Neural progenitor cell (in vitro differentiated cells): Measurements from ENCODE around the gene MDM4.

Source experiments
- EZH2 ChIP-seq: fragments of 200-600 bp; sonication (generic); IDR thresholded peaks from 2 replicates; pipeline ENCODE4 v1.6.1; 2017; ENCODE audit warnings: antibody characterized with exemption, mild to moderate bottlenecking, moderate library complexity
- EZH2phosphoT487 ChIP-seq: fragments of 200-600 bp; sonication (generic); IDR thresholded peaks from 2 replicates; pipeline ENCODE4 v1.6.1; 2017; ENCODE audit warnings: antibody characterized with exemption
- TF ChIP-seq, protein P1 (sequence below): fragments of 200-600 bp; sonication (generic); IDR thresholded peaks from 2 replicates; pipeline ENCODE4 v1.5.1; 2017; ENCODE audit warnings: antibody characterized with exemption, mild to moderate bottlenecking

DNA sequence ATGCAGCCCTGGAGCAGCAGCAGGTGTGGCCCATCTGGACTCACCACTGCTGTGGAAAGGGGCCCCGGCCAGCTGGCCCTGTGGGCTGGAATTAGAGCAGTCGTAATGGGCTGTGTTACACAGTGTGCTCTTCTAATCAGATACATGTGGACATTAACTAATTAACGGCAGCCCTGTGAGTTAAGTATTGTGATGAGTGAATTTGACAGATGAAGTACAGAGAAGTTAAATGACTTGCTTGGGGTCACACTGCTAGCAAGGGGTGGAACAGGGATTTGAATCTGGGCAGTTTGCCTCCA, 58.6 kb downstream of the MDM4 start:
- TF ChIP-seq, protein P1, sequence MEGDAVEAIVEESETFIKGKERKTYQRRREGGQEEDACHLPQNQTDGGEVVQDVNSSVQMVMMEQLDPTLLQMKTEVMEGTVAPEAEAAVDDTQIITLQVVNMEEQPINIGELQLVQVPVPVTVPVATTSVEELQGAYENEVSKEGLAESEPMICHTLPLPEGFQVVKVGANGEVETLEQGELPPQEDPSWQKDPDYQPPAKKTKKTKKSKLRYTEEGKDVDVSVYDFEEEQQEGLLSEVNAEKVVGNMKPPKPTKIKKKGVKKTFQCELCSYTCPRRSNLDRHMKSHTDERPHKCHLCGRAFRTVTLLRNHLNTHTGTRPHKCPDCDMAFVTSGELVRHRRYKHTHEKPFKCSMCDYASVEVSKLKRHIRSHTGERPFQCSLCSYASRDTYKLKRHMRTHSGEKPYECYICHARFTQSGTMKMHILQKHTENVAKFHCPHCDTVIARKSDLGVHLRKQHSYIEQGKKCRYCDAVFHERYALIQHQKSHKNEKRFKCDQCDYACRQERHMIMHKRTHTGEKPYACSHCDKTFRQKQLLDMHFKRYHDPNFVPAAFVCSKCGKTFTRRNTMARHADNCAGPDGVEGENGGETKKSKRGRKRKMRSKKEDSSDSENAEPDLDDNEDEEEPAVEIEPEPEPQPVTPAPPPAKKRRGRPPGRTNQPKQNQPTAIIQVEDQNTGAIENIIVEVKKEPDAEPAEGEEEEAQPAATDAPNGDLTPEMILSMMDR = no peak
- TF ChIP-seq EZH2phosphoT487 = no peak
- TF ChIP-seq EZH2 = no peak
